ENCODE measurements around the gene AFF1.

- TF ChIP-seq CTCF (IDR thresholded peaks at IDR 0.05) (no peak), POLR2AphosphoS5 (IDR thresholded peaks at IDR 0.05) (peak; percentile 46 to 59 (median 51)), POLR2A (IDR thresholded peaks at IDR 0.05) (no peak)
These were observed 6.9 kb upstream of the AFF1 start for GRCh38 chr4:86927843-86928395.
